ENCODE results near the gene RAD51D. TPM values are rescaled to one million over a fixed set of nuclear protein-coding genes. Genes with fewer than 3 reads are reported as not detected.

The RAD51D gene
- total RNA-seq, 1 donor from 2014 or later, result 12.4 TPM

- TF ChIP-seq CTCF (IDR thresholded peaks at IDR 0.05; ENCODE audit: insufficient read depth, low read depth, low read length) (peak; percentile 75), EZH2 (IDR thresholded peaks at IDR 0.05; ENCODE audit: insufficient read depth, low read length) (no peak)
- H3K4me3 Mint-ChIP-seq (ENCODE audit: unreplicated experiment), result peak within 1 kb of the TSS; percentile 91
- H3K27ac Mint-ChIP-seq (ENCODE audit: unreplicated experiment), result peak within 1 kb of the TSS; percentile 62
- H4K20me1 ChIP-seq (ENCODE audit: insufficient read depth, low read length), result peaks cover 12% of the 10 kb centered on the region
- H3K36me3 ChIP-seq (ENCODE audit: insufficient read depth, low read length), result peaks cover 16% of the 10 kb centered on the region
- no peaks in the 10 kb centered on the region for H3K4me1 Mint-ChIP-seq (ENCODE audit: low read depth, unreplicated experiment)
- peak within 1 kb of the TSS; percentile 45 for H3K27ac ChIP-seq (ENCODE audit: low read depth, low read length)
- H3K79me2 ChIP-seq (ENCODE audit: insufficient read depth, low read length), result peaks cover 27% of the 10 kb centered on the region
- H3K9me3 Mint-ChIP-seq (ENCODE audit: unreplicated experiment), result peaks cover 2% of the 10 kb centered on the region
- H3K27me3 Mint-ChIP-seq (ENCODE audit: low read depth, unreplicated experiment), result peaks cover 9% of the 10 kb centered on the region
- peaks cover 8% of the 10 kb centered on the region for H3K4me1 ChIP-seq (ENCODE audit: insufficient read depth, low read length)
- peak; percentile 66 for DNase-seq (ENCODE audit: low read depth)
- no peak for FAIRE-seq
- H3K4me2 ChIP-seq (ENCODE audit: low read length), result peak within 1 kb of the TSS; percentile 99
- no peaks in the 10 kb centered on the region for H3K36me3 Mint-ChIP-seq (ENCODE audit: low read depth, unreplicated experiment)
- H3K27me3 ChIP-seq (ENCODE audit: insufficient read depth, low read length), result peaks cover 4% of the 10 kb centered on the region
- peak within 1 kb of the TSS; percentile 93 for H3K9ac ChIP-seq (ENCODE audit: low read length)
- peak within 1 kb of the TSS; percentile 100 for H3K4me3 ChIP-seq (ENCODE audit: insufficient read depth, low read depth, low read length)
- no peaks in the 10 kb centered on the region for H3K9me3 ChIP-seq (ENCODE audit: insufficient read depth, low read depth, low read length)
- peak within 1 kb of the TSS; percentile 99 for H2AFZ ChIP-seq (ENCODE audit: low read depth, low read length)
These were observed 22.2 kb upstream of the RAD51D start, which contains the start of gene NLE1 for GRCh38 chr17:35141681-35142466. TSS of gene NLE1 (minus strand) at chr17:35142303. CDS start at chr17:35142275, 28 bp downstream.

DNA sequence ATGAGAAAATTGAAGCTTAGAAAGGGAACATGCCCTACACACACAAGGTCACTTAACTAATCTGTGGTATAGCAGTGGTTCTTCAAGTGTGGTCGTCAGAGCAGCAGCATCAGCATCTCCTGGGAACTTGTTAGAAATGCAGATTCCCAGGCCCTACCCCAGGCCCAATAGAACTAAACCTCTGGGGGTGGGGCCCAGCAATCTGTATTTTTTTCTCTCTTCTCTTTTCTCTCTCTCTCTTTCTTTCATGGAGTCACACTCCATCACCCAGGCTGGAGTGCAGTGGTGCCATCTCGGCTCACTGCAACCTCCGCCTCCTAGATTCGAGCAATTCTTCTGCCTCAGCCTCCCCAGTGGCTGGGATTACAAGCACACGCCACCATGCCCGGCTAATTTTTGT is 18.6 kb upstream of the RAD51D start:
- peaks cover 46% of the 10 kb centered on the region for H3K36me3 ChIP-seq (ENCODE audit: insufficient read depth, low read length)
- no peaks in the 10 kb centered on the region for H3K27me3 ChIP-seq (ENCODE audit: insufficient read depth, low read length)
- no peak overlapping the region for H3K9ac ChIP-seq (ENCODE audit: low read length)
- no peak for TF ChIP-seq CTCF (IDR thresholded peaks at IDR 0.05; ENCODE audit: insufficient read depth, low read depth, low read length)
- no peak for TF ChIP-seq EZH2 (IDR thresholded peaks at IDR 0.05; ENCODE audit: insufficient read depth, low read length)
- H3K27ac ChIP-seq (ENCODE audit: low read depth, low read length), result no peak overlapping the region
- peaks cover 8% of the 10 kb centered on the region for H3K4me1 ChIP-seq (ENCODE audit: insufficient read depth, low read length)
- H3K36me3 Mint-ChIP-seq (ENCODE audit: low read depth, unreplicated experiment), result peaks cover 24% of the 10 kb centered on the region
- no peak overlapping the region for H3K4me2 ChIP-seq (ENCODE audit: low read length)
- DNase-seq (ENCODE audit: low read depth), result no peak
- peaks cover 12% of the 10 kb centered on the region for H4K20me1 ChIP-seq (ENCODE audit: insufficient read depth, low read length)
- H3K4me3 ChIP-seq (ENCODE audit: insufficient read depth, low read depth, low read length), result no peak overlapping the region
- no peaks in the 10 kb centered on the region for H3K9me3 ChIP-seq (ENCODE audit: insufficient read depth, low read depth, low read length)
- no peaks in the 10 kb centered on the region for H3K4me1 Mint-ChIP-seq (ENCODE audit: low read depth, unreplicated experiment)
- peaks cover 2% of the 10 kb centered on the region for H3K9me3 Mint-ChIP-seq (ENCODE audit: unreplicated experiment)
- no peak for FAIRE-seq
- no peak overlapping the region for H3K27ac Mint-ChIP-seq (ENCODE audit: unreplicated experiment)
- H2AFZ ChIP-seq (ENCODE audit: low read depth, low read length), result no peak overlapping the region
- no peak overlapping the region for H3K4me3 Mint-ChIP-seq (ENCODE audit: unreplicated experiment)
- H3K79me2 ChIP-seq (ENCODE audit: insufficient read depth, low read length), result peaks cover 27% of the 10 kb centered on the region
- no peaks in the 10 kb centered on the region for H3K27me3 Mint-ChIP-seq (ENCODE audit: low read depth, unreplicated experiment)

GRCh38 chr17:35135322-35135721 is 15.7 kb upstream of the RAD51D start:
- H3K9me3 ChIP-seq (ENCODE audit: insufficient read depth, low read depth, low read length), result no peaks in the 10 kb centered on the region
- DNase-seq (ENCODE audit: low read depth) (no peak), FAIRE-seq (no peak)
- peaks cover 27% of the 10 kb centered on the region for H3K36me3 Mint-ChIP-seq (ENCODE audit: low read depth, unreplicated experiment)
- H3K9ac ChIP-seq (ENCODE audit: low read length), result no peak overlapping the region
- H3K27ac ChIP-seq (ENCODE audit: low read depth, low read length), result no peak overlapping the region
- H3K9me3 Mint-ChIP-seq (ENCODE audit: unreplicated experiment), result no peaks in the 10 kb centered on the region
- H3K27me3 Mint-ChIP-seq (ENCODE audit: low read depth, unreplicated experiment), result no peaks in the 10 kb centered on the region
- no peak overlapping the region for H2AFZ ChIP-seq (ENCODE audit: low read depth, low read length)
- H3K4me1 Mint-ChIP-seq (ENCODE audit: low read depth, unreplicated experiment), result no peaks in the 10 kb centered on the region
- no peaks in the 10 kb centered on the region for H3K27me3 ChIP-seq (ENCODE audit: insufficient read depth, low read length)
- H3K4me3 Mint-ChIP-seq (ENCODE audit: unreplicated experiment), result no peak overlapping the region
- H4K20me1 ChIP-seq (ENCODE audit: insufficient read depth, low read length), result peaks cover 12% of the 10 kb centered on the region
- TF ChIP-seq EZH2 (IDR thresholded peaks at IDR 0.05; ENCODE audit: insufficient read depth, low read length) (no peak), CTCF (IDR thresholded peaks at IDR 0.05; ENCODE audit: insufficient read depth, low read depth, low read length) (no peak)
- no peaks in the 10 kb centered on the region for H3K4me1 ChIP-seq (ENCODE audit: insufficient read depth, low read length)
- peaks cover 10% of the 10 kb centered on the region for H3K79me2 ChIP-seq (ENCODE audit: insufficient read depth, low read length)
- peaks cover 57% of the 10 kb centered on the region for H3K36me3 ChIP-seq (ENCODE audit: insufficient read depth, low read length)
- no peak overlapping the region for H3K4me3 ChIP-seq (ENCODE audit: insufficient read depth, low read depth, low read length)
- H3K4me2 ChIP-seq (ENCODE audit: low read length), result no peak overlapping the region
- H3K27ac Mint-ChIP-seq (ENCODE audit: unreplicated experiment), result no peak overlapping the region

All from astrocyte (in vitro differentiated cells and primary cell).